ENCODE measurements around the gene CCDC178.

DNA sequence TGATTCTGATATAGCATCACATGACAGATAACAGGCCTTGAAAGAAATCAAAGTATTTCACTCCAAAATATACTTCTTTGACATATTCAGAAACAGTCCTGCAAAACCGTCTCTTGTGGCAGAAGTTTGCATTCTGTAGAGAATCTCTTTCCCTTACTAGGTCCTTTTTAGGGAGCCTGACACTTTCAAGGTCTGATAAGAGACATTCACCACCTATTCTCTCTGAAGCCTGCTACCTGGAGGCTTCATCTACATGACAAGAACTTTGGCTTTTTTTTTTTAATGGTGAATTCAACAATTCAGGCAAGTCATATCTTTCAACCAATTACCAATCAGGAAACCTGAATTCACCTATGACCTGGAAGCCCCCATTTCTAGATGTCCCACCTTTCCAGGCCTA lies 83.8 kb downstream of the CCDC178 start:
- TF ChIP-seq RNF2 (IDR thresholded peaks at IDR 0.05; ENCODE audit: borderline replicate concordance, low read depth) (no peak), JUNB (IDR thresholded peaks at IDR 0.05) (no peak)
- TF ChIP-seq, protein P1, sequence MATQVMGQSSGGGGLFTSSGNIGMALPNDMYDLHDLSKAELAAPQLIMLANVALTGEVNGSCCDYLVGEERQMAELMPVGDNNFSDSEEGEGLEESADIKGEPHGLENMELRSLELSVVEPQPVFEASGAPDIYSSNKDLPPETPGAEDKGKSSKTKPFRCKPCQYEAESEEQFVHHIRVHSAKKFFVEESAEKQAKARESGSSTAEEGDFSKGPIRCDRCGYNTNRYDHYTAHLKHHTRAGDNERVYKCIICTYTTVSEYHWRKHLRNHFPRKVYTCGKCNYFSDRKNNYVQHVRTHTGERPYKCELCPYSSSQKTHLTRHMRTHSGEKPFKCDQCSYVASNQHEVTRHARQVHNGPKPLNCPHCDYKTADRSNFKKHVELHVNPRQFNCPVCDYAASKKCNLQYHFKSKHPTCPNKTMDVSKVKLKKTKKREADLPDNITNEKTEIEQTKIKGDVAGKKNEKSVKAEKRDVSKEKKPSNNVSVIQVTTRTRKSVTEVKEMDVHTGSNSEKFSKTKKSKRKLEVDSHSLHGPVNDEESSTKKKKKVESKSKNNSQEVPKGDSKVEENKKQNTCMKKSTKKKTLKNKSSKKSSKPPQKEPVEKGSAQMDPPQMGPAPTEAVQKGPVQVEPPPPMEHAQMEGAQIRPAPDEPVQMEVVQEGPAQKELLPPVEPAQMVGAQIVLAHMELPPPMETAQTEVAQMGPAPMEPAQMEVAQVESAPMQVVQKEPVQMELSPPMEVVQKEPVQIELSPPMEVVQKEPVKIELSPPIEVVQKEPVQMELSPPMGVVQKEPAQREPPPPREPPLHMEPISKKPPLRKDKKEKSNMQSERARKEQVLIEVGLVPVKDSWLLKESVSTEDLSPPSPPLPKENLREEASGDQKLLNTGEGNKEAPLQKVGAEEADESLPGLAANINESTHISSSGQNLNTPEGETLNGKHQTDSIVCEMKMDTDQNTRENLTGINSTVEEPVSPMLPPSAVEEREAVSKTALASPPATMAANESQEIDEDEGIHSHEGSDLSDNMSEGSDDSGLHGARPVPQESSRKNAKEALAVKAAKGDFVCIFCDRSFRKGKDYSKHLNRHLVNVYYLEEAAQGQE (IDR thresholded peaks at IDR 0.05): no peak
- TF ChIP-seq, protein P2, sequence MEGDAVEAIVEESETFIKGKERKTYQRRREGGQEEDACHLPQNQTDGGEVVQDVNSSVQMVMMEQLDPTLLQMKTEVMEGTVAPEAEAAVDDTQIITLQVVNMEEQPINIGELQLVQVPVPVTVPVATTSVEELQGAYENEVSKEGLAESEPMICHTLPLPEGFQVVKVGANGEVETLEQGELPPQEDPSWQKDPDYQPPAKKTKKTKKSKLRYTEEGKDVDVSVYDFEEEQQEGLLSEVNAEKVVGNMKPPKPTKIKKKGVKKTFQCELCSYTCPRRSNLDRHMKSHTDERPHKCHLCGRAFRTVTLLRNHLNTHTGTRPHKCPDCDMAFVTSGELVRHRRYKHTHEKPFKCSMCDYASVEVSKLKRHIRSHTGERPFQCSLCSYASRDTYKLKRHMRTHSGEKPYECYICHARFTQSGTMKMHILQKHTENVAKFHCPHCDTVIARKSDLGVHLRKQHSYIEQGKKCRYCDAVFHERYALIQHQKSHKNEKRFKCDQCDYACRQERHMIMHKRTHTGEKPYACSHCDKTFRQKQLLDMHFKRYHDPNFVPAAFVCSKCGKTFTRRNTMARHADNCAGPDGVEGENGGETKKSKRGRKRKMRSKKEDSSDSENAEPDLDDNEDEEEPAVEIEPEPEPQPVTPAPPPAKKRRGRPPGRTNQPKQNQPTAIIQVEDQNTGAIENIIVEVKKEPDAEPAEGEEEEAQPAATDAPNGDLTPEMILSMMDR (IDR thresholded peaks at IDR 0.05): no peak
